ENCODE data around the gene AS3MT. TPM values are rescaled to one million over a fixed set of nuclear protein-coding genes. Genes with fewer than 3 reads are reported as not detected.

Gene AS3MT
- total RNA-seq, 3 donors from 2014 or later = 0.27 to 1.6 TPM; not detected in 1

GRCh38 chr10:102878629-102879028 is 9.4 kb downstream of the AS3MT start:
- no peaks in the 10 kb centered on the region for H3K9me3 ChIP-seq
- H3K36me3 ChIP-seq (ENCODE audit: low read depth) = no peaks in the 10 kb centered on the region
- no peak for ATAC-seq
- H3K4me3 ChIP-seq = no peak overlapping the region
- H3K4me1 ChIP-seq (ENCODE audit: low read depth) = no peaks in the 10 kb centered on the region
- no peak for TF ChIP-seq CTCF (IDR thresholded peaks at IDR 0.05)
- intact Hi-C loops (cut with DNase I, micrococcal nuclease) = no loop called here
- DNase-seq = no peak

DNA sequence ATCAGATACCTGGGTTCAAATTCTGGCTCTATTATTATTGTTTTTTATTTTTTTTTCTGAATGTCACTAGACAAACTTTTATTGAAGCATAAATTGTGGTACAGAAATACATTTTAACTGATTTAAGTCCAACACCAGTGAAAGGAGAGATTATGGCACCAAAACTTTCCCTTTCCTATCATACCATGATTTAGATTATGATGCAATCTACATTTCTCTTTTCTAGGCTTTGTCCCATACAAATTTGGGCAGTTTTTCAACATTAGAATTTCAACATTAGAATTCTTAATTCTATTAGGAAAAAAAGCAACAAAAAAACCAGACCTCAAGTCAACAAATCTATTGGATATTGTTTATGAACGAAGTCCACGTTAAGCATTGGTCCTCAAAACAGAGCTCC is 11.0 kb downstream of the AS3MT start:
- TF ChIP-seq CTCF (IDR thresholded peaks at IDR 0.05) = no peak
- no peaks in the 10 kb centered on the region for H3K4me1 ChIP-seq (ENCODE audit: low read depth)
- DNase-seq (no peak), ATAC-seq (no peak)
- intact Hi-C loops (cut with DNase I, micrococcal nuclease) = no loop called here
- H3K4me3 ChIP-seq = no peak overlapping the region
- no peaks in the 10 kb centered on the region for H3K36me3 ChIP-seq (ENCODE audit: low read depth)
- no peaks in the 10 kb centered on the region for H3K9me3 ChIP-seq

DNA sequence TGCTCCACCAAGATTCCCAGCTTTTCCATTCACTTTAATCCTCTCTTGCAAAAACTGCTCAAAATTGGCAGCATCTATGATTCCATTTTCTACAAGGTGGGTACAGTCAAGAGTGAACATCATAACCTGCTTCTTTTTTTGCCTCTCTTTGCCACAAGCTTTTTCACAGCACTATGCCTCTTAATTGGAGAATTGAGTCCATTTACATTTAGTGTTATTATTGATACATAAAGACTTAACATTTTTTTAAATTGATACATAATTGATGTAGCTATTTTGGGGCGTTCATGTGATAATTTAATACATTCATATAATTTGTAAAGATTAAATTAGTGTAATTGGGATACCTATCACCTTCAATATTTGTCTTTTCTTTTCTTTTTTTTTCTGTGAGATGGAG is 18.8 kb downstream of the AS3MT start:
- DNase-seq (no peak), ATAC-seq (no peak)
- Histone ChIP-seq H3K9me3 (no peaks in the 10 kb centered on the region), H3K36me3 (ENCODE audit: low read depth) (no peaks in the 10 kb centered on the region), H3K4me3 (no peak overlapping the region), H3K4me1 (ENCODE audit: low read depth) (no peaks in the 10 kb centered on the region)
- no peak for TF ChIP-seq CTCF (IDR thresholded peaks at IDR 0.05)
- intact Hi-C loops (cut with DNase I, micrococcal nuclease) = no loop called here

DNA sequence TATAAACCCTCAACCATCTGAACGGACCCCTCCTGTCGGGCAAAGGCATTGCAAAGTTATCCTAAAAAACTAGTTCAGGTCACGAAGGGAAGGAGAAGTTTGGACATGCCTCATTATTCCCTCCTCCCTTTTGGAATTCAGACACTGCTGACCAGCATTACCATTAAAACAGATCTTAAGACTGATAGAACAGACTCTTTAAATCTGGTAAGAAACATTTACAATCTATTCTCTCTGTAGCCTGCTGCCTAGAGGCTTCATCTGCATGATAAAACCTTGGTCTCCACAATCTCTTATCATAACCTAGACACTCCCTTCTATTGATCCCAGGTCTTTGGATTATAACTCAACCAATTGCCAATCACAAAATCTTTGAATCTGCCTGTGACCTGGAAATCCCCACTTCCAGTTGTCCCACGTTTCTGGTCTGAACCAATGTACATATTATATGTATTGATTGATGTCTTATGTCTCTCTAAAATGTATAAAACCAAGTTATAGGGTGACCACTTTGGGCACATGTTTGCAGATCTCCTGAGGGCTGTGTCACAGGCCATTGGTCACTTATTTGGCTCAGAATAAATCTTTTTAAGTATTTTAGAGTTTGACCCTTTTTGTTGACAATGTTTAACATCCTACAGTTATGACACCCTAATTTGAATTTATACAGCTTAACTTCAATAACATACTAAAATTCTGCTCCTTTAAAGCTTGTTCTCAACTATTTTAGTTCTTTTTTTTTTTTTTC is 25.4 kb downstream of the AS3MT start:
- Histone ChIP-seq H3K9me3 (no peaks in the 10 kb centered on the region), H3K4me3 (no peak overlapping the region), H3K36me3 (ENCODE audit: low read depth) (no peaks in the 10 kb centered on the region), H3K4me1 (ENCODE audit: low read depth) (no peaks in the 10 kb centered on the region)
- DNase-seq = no peak
- no peak for ATAC-seq
- intact Hi-C loops (cut with DNase I, micrococcal nuclease) = no loop called here
- no peak for TF ChIP-seq CTCF (IDR thresholded peaks at IDR 0.05)

DNA sequence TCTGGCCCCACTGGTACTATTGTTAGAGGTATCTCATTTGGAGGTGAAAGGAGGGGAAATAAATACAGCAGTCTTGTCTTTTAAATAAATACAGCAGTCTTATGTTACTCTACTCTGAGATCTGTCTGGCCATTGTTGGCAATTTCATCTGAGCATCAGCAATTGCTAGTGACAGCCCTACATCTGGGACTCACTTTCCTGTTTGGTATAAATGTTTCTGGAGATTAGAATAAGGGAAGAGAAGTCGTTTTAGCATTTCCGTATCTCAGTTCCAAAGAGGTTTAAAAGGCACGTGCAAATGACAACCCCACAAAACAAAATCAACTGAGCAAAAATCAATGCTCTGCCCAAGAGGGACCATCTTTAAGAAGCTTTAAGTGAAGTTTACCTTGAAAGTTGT is 30.7 kb downstream of the AS3MT start:
- Histone ChIP-seq H3K4me3 (no peak overlapping the region), H3K9me3 (no peaks in the 10 kb centered on the region), H3K36me3 (ENCODE audit: low read depth) (no peaks in the 10 kb centered on the region), H3K4me1 (ENCODE audit: low read depth) (no peaks in the 10 kb centered on the region)
- DNase-seq (no peak), ATAC-seq (no peak)
- no peak for TF ChIP-seq CTCF (IDR thresholded peaks at IDR 0.05)
- intact Hi-C loops (cut with DNase I, micrococcal nuclease) = loop anchor here (5.0 to 10.0 kb wide), 4 partner anchors 63 to 168 kb away; partner anchors contain the start of gene CYP17A1 (in 1 of the 2)

Measured in mucosa of descending colon (tissue), 3 donors.